Measurements from ENCODE around the gene CHRNG.
A peak's percentile ranks its signal among the peaks of the same experiment; 100 is the strongest.

Gene CHRNG

DNA sequence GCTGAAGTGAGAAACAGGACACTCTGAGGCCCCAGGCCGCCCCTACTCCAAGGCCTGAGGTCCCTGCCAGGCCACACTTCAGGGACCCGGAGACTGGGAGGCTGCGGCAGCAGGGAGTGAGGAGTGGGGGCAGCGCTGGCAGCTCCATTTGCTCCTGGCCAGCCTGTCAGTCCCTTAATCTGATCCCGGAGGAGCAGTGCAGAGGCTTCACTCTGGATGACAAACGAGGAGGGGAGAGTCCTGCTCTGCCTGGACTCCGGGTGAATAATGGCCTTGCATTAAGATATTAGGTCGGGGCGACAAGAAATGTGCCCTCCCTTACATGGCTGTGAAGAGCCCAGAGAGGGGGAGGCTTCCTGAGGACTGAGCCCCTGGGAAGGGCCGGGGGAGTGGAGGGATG, 33.6 kb upstream of the CHRNG start:
- no peak for DNase-seq

GRCh38 chr2:232506709-232507108, 32.8 kb upstream of the CHRNG start:
- no peak for DNase-seq

- DNase-seq: no peak
Measured at GRCh38 chr2:232508251-232508650, 31.2 kb upstream of the CHRNG start.

- no peak for DNase-seq
Measured at GRCh38 chr2:232511336-232511890, 28.1 kb upstream of the CHRNG start.

DNA sequence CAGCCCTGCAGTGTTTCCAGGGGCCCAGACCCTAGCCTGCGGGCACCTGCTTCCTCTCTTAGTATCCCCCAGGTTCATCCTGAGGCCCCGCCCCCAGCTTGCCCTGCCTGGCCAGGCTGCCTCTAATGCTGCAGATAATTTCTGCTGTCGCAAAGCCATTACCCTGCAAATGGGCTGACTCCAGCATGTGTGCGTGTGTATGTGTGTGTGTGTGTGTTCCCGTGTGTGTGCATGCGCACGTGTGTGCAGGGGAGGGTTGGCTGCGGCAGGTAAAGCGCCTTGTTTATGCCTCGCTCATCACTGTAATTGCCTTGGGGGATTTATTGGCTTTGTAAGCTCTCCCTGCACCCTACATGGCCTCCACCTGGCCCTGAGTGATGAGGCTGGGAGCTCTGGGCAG, 26.9 kb upstream of the CHRNG start:
- no peak for DNase-seq

DNA sequence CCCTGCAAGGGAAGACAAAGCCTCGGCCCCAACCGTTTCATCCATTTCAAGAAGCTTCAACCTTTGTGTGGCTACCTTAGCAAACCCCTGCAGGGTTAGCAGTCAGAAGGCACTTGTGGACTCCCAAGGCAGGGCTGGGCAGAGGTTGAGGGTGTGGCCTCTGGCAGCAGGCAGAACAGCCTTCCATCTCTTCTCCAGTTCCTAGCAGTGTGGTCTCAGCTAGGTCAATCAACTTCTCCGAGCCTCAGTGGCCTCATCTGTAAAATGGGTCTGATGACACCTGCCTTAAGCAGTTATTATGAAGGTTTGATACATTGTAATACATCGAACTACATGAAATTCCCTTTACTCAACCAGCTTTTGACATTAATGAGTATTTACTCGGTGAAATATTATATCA, 26.1 kb upstream of the CHRNG start:
- DNase-seq: no peak

- no peak for DNase-seq
Measured at GRCh38 chr2:232515639-232516038, 23.9 kb upstream of the CHRNG start.

DNA sequence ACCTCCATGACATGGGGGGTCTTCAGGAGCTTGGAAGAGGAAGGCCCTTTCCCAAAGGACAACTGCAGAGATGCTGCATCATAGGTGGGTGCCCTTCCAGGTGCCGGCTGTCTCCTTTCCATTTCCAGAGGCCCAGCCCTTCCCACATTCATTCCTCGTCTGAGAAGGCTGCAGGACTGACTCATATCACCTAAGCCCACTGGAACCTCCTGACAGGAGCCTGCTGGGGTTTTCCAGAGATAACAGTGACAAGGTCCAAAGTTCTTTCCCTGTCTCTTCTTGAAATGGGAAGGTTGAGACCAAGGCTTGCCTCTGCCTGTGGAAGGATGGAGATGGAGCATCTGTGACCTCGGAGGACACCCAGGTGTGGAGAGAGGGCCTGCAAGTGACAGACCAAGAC, 22.9 kb upstream of the CHRNG start:
- DNase-seq: no peak

- DNase-seq: no peak
Measured at GRCh38 chr2:232518844-232519243, 20.6 kb upstream of the CHRNG start.

GRCh38 chr2:232519581-232520438, 19.7 kb upstream of the CHRNG start, which contains the start of gene PRSS56:
Gene PRSS56 (plus strand): TSS chr2:232520388. CDS start chr2:232520599, 211 bp downstream.
- no peak for DNase-seq

GRCh38 chr2:232520489-232520888, 19.0 kb upstream of the CHRNG start:
- DNase-seq: no peak

- DNase-seq: no peak
Measured at GRCh38 chr2:232521098-232521497, 18.4 kb upstream of the CHRNG start.

- peak; percentile 43 for DNase-seq
Measured at GRCh38 chr2:232521959-232522622, 17.4 kb upstream of the CHRNG start.

- DNase-seq: no peak
Measured at GRCh38 chr2:232522623-232523401, 16.7 kb upstream of the CHRNG start.

DNA sequence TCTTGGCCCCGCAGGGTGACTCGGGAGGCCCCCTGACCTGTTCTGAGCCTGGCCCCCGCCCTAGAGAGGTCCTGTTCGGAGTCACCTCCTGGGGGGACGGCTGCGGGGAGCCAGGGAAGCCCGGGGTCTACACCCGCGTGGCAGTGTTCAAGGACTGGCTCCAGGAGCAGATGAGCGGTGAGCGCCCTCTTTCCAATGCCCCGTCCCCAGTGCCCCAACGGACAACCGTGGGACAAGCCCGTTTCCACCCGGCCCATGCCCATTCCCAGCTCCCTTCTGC, 16.1 kb upstream of the CHRNG start:
- DNase-seq: no peak

- DNase-seq: peak; percentile 26
Measured at GRCh38 chr2:232523682-232524597, 15.6 kb upstream of the CHRNG start.

DNA sequence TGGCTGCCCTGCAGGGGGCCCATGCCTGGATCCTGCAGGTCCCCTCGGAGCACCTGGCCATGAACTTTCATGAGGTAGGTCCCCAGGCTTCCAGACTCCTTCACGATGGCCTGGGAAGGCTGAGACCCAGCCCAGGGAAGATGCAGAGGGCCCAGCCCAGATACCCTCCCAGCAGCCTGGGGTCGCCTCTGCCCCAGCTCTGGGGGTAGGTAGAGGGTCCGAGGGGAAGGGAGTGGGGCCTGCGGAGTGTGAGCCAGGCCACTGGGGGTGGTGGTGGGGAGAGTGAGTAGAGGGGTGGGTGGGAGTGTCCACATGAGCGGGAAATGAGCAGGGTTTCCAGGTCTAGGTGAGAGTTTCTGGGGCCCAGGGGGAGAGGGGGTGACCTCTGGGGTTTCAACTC, 14.7 kb upstream of the CHRNG start:
- no peak for DNase-seq

- DNase-seq: no peak
Measured at GRCh38 chr2:232525199-232525598, 14.3 kb upstream of the CHRNG start.

- DNase-seq: no peak
Measured at GRCh38 chr2:232525791-232526371, 13.6 kb upstream of the CHRNG start, which contains the start of gene CHRND. Gene CHRND (plus strand): TSS chr2:232526160. CDS start chr2:232526216, 56 bp downstream.

GRCh38 chr2:232526372-232526941, 13.0 kb upstream of the CHRNG start:
- DNase-seq: no peak

DNA sequence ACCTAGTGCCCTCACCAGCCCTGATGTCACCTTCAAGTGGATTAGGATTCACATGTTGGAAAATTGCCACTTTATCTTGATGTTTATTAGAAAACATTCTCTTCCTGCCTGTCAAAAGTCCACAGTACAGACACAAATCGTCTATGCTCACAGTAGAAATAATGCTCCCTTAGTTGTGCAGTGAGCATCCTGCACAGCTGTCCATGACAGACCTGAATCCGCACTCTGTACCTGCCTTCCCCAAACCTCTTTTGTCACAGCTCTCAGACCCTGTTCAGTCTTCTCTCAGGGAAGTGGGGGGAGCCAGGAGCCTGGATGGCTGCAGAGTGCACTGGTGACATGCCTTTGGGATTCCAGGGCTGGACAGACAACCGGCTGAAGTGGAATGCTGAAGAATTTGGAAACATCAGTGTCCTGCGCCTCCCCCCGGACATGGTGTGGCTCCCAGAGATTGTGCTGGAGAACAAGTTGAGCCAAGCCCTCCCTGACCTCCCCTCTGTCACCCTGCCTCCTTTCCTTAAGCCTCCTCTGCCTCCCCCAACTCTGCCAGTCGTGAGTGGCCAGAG, 11.5 kb upstream of the CHRNG start:
- no peak for DNase-seq

Measured in stimulated activated CD4-positive, alpha-beta T cell treated with anti-CD3 and anti-CD28 coated beads, Interleukin-1b, Interleukin-23, amount 100 ng/mL, for 48 hours (primary cell).